ENCODE data around the gene GMEB2. TPM values are rescaled to one million over a fixed set of nuclear protein-coding genes. Genes with fewer than 3 reads are reported as not detected.
A peak's percentile ranks its signal among the peaks of the same experiment; 100 is the strongest.

The GMEB2 gene
- total RNA-seq, 1 experiment from 2014 or later: 19.6 TPM

- BruUV-seq (replicated peaks): TSS peak; percentile 61
- DNase-seq (ENCODE audit: unreplicated experiment): peak; percentile 63
- CTCF ChIA-PET: interaction anchor here (0.6 to 1.3 kb wide), 2 partner anchors 40 to 458 kb away, joined by 3 read pairs; no protein-coding TSS in a partner anchor
- Mint-ChIP-seq H3K4me3 (ENCODE audit: unreplicated experiment) (peak overlapping the region; percentile 74), H3K4me1 (ENCODE audit: insufficient read depth, unreplicated experiment) (peaks cover 21% of the 10 kb centered on the region), H3K36me3 (ENCODE audit: insufficient read depth, unreplicated experiment) (peaks cover 7% of the 10 kb centered on the region), H3K27ac (ENCODE audit: low read depth, unreplicated experiment) (peak overlapping the region; percentile 84), H3K27me3 (ENCODE audit: insufficient read depth, unreplicated experiment) (no peaks in the 10 kb centered on the region), H3K9me3 (ENCODE audit: unreplicated experiment) (no peaks in the 10 kb centered on the region)
- TF ChIP-seq CTCF (IDR thresholded peaks at IDR 0.05; ENCODE audit: unreplicated experiment): no peak
- POLR2A ChIA-PET: interaction anchor here (0.6 to 1.4 kb wide), 12 partner anchors 13 to 1265 kb away, joined by 3 to 12 read pairs (median 4); partner anchors contain the start of genes GMEB2, PPDPF, TPD52L2 and UCKL1
- intact Hi-C loops (cut with micrococcal nuclease): no loop called here
Observed at GRCh38 chr20:63542031-63542559, 84.8 kb downstream of the GMEB2 start.

- no peak overlapping the region for H3K27ac Mint-ChIP-seq (ENCODE audit: low read depth, unreplicated experiment)
- no peaks in the 10 kb centered on the region for H3K9me3 Mint-ChIP-seq (ENCODE audit: unreplicated experiment)
- ChIA-PET CTCF (no interaction called here), POLR2A (interaction anchor here (0.6 to 1.4 kb wide), 11 partner anchors 12 to 1264 kb away, joined by 3 to 12 read pairs (median 4); partner anchors contain the start of genes GMEB2, PPDPF, TPD52L2 and UCKL1)
- H3K4me3 Mint-ChIP-seq (ENCODE audit: unreplicated experiment): peak overlapping the region; percentile 74
- no peaks in the 10 kb centered on the region for H3K27me3 Mint-ChIP-seq (ENCODE audit: insufficient read depth, unreplicated experiment)
- intact Hi-C loops (cut with micrococcal nuclease): no loop called here
- DNase-seq (ENCODE audit: unreplicated experiment): no peak
- peaks cover 7% of the 10 kb centered on the region for H3K36me3 Mint-ChIP-seq (ENCODE audit: insufficient read depth, unreplicated experiment)
- peaks cover 26% of the 10 kb centered on the region for H3K4me1 Mint-ChIP-seq (ENCODE audit: insufficient read depth, unreplicated experiment)
- no TSS peak for BruUV-seq (replicated peaks)
- TF ChIP-seq CTCF (IDR thresholded peaks at IDR 0.05; ENCODE audit: unreplicated experiment): no peak
Observed at GRCh38 chr20:63541371-63541770, 85.5 kb downstream of the GMEB2 start.

GRCh38 chr20:63540417-63541186 is 86.3 kb downstream of the GMEB2 start:
- intact Hi-C loops (cut with micrococcal nuclease): no loop called here
- TF ChIP-seq CTCF (IDR thresholded peaks at IDR 0.05; ENCODE audit: unreplicated experiment): no peak
- ChIA-PET CTCF (interaction anchor here (1.5 kb wide), 1 partner anchor 200 kb away, joined by 4 read pairs; no protein-coding TSS in a partner anchor), POLR2A (interaction anchor here (0.6 kb wide), 1 partner anchor 44 kb away, joined by 3 read pairs; no protein-coding TSS in a partner anchor)
- no peaks in the 10 kb centered on the region for H3K9me3 Mint-ChIP-seq (ENCODE audit: unreplicated experiment)
- H3K4me3 Mint-ChIP-seq (ENCODE audit: unreplicated experiment): no peak overlapping the region
- H3K4me1 Mint-ChIP-seq (ENCODE audit: insufficient read depth, unreplicated experiment): peaks cover 29% of the 10 kb centered on the region
- BruUV-seq (replicated peaks): no TSS peak
- no peaks in the 10 kb centered on the region for H3K27me3 Mint-ChIP-seq (ENCODE audit: insufficient read depth, unreplicated experiment)
- no peak overlapping the region for H3K27ac Mint-ChIP-seq (ENCODE audit: low read depth, unreplicated experiment)
- H3K36me3 Mint-ChIP-seq (ENCODE audit: insufficient read depth, unreplicated experiment): peaks cover 7% of the 10 kb centered on the region
- DNase-seq (ENCODE audit: unreplicated experiment): no peak
